H9 (cell line): Measurements from ENCODE around the gene PLXND1. TPM values are rescaled to one million over a fixed set of nuclear protein-coding genes. Genes with fewer than 3 reads are reported as not detected.

ENCODE experiments used
- DNase-seq: peaks from one replicate; pipeline ENCODE4 v3.0.0-alpha.2; 2017
- H2AFZ ChIP-seq: one replicate; pipeline ENCODE4 v1.6.1; 2013; ENCODE audit warnings: mild to moderate bottlenecking, low read length, control low read depth, moderate library complexity
- H2AK5ac ChIP-seq: 2 replicates; pipeline ENCODE4 v1.6.1; 2013; ENCODE audit warnings: low read length, control low read depth, mixed read lengths; ENCODE audit not compliant: insufficient read length
- H2BK120ac ChIP-seq: one replicate; pipeline ENCODE4 v1.6.1; 2013; ENCODE audit warnings: low read depth, mild to moderate bottlenecking, low read length, control low read depth, inconsistent platforms; ENCODE audit not compliant: poor library complexity, severe bottlenecking
- H2BK12ac ChIP-seq: 2 replicates; pipeline ENCODE4 v1.6.1; 2013; ENCODE audit warnings: low read length, control low read depth, mixed read lengths, low read depth; ENCODE audit not compliant: insufficient read length
- H2BK15ac ChIP-seq: 2 replicates; pipeline ENCODE4 v1.6.1; 2013; ENCODE audit warnings: low read depth, low read length, control low read depth
- H2BK20ac ChIP-seq: one replicate; pipeline ENCODE4 v1.6.1; 2013; ENCODE audit warnings: low read depth, mild to moderate bottlenecking, low read length, control low read depth, inconsistent platforms; ENCODE audit not compliant: poor library complexity, severe bottlenecking
- H2BK5ac ChIP-seq: 2 replicates; pipeline ENCODE4 v1.6.1; 2013; ENCODE audit warnings: low read length, control low read depth, mixed read lengths; ENCODE audit not compliant: insufficient read length
- H3K14ac ChIP-seq: 2 replicates; pipeline ENCODE4 v1.6.1; 2013; ENCODE audit warnings: low read length, control low read depth; ENCODE audit not compliant: insufficient read depth
- H3K18ac ChIP-seq: 2 replicates; pipeline ENCODE4 v1.6.1; 2013; ENCODE audit warnings: low read depth, mild to moderate bottlenecking, mixed read lengths, low read length, control low read depth; ENCODE audit not compliant: insufficient read length
- H3K23ac ChIP-seq: 2 replicates; pipeline ENCODE4 v1.6.1; 2013; ENCODE audit warnings: low read length, control low read depth, mixed read lengths, low read depth; ENCODE audit not compliant: insufficient read length
- H3K23me2 ChIP-seq: 2 replicates; pipeline ENCODE4 v1.6.1; 2013; ENCODE audit warnings: low read depth, mild to moderate bottlenecking, mixed read lengths, low read length, control low read depth; ENCODE audit not compliant: insufficient read length, poor library complexity, severe bottlenecking
- H3K27ac ChIP-seq: 2 replicates; pipeline ENCODE4 v1.5.1; 2013; ENCODE audit warnings: low read length, control low read depth, mixed read lengths, low read depth; ENCODE audit not compliant: insufficient read length
- H3K27me3 ChIP-seq: 2 replicates; pipeline ENCODE4 v1.6.1; 2013; ENCODE audit warnings: low read length, control low read depth, inconsistent platforms; ENCODE audit not compliant: insufficient read depth
- H3K4ac ChIP-seq: 2 replicates; pipeline ENCODE4 v1.6.1; 2013; ENCODE audit warnings: low read depth, mild to moderate bottlenecking, control low read depth, inconsistent platforms, low read length, moderate library complexity
- H3K4me1 ChIP-seq: 2 replicates; pipeline ENCODE4 v1.6.1; 2013; ENCODE audit warnings: low read length, control low read depth, inconsistent platforms; ENCODE audit not compliant: insufficient read depth
- H3K4me2 ChIP-seq: 2 replicates; pipeline ENCODE4 v1.6.1; 2013; ENCODE audit warnings: low read length, control low read depth, mixed read lengths; ENCODE audit not compliant: insufficient read length, insufficient read depth
- H3K56ac ChIP-seq: 2 replicates; pipeline ENCODE4 v1.6.1; 2013; ENCODE audit warnings: low read depth, mild to moderate bottlenecking, mixed read lengths, low read length, control low read depth; ENCODE audit not compliant: insufficient read length
- H3K79me1 ChIP-seq: 2 replicates; pipeline ENCODE4 v1.6.1; 2013; ENCODE audit warnings: low read depth, mild to moderate bottlenecking, moderate library complexity, low read length, control low read depth, inconsistent platforms; ENCODE audit not compliant: insufficient read depth, poor library complexity, severe bottlenecking
- H3K79me2 ChIP-seq: 2 replicates; pipeline ENCODE4 v1.6.1; 2013; ENCODE audit warnings: low read length, control low read depth, inconsistent platforms; ENCODE audit not compliant: insufficient read depth
- H3K9ac ChIP-seq: 2 replicates; pipeline ENCODE4 v1.6.1; 2013; ENCODE audit warnings: low read length, control low read depth, mixed read lengths; ENCODE audit not compliant: insufficient read length; ENCODE audit errors: extremely low read depth
- H3K9me3 ChIP-seq: one replicate; pipeline ENCODE4 v1.6.1; 2013; ENCODE audit warnings: low read depth, low read length, inconsistent platforms; ENCODE audit not compliant: control insufficient read depth
- H3T11ph ChIP-seq: one replicate; pipeline ENCODE4 v1.6.1; 2013; ENCODE audit warnings: mild to moderate bottlenecking, low read length, control low read depth, inconsistent platforms
- H4K20me1 ChIP-seq: one replicate; pipeline ENCODE4 v1.6.1; 2013; ENCODE audit not compliant: control insufficient read depth, insufficient read length, insufficient read depth
- H4K5ac ChIP-seq: 2 replicates; pipeline ENCODE4 v1.6.1; 2013; ENCODE audit warnings: low read depth, mild to moderate bottlenecking, mixed read lengths, low read length, control low read depth; ENCODE audit not compliant: insufficient read length
- H4K8ac ChIP-seq: replicated peaks from 2 replicates; pipeline ENCODE4 v1.6.1; 2013; ENCODE audit warnings: low read length, control low read depth, mixed read lengths, low read depth; ENCODE audit not compliant: insufficient read length
- H4K91ac ChIP-seq: 2 replicates; pipeline ENCODE4 v1.6.1; 2013; ENCODE audit warnings: low read depth, mild to moderate bottlenecking, moderate library complexity, mixed read lengths, low read length, control low read depth; ENCODE audit not compliant: insufficient read length
- H3K27ac Mint-ChIP-seq, 3 experiments: 2 replicates in 2 of 3; 3 replicates in 1 of 3; pipeline ENCODE4 v1.8.0; 2020 to 2021; ENCODE audit warnings: mixed read lengths in 3 of 3, mild to moderate bottlenecking in 1 of 3, moderate library complexity in 1 of 3
- H3K27me3 Mint-ChIP-seq: 2 replicates; pipeline ENCODE4 v1.8.0; 2021; ENCODE audit warnings: low read depth, mild to moderate bottlenecking, moderate library complexity, mixed read lengths
- H3K36me3 Mint-ChIP-seq, 3 experiments: 2 replicates in 2 of 3; 3 replicates in 1 of 3; pipeline ENCODE4 v1.8.0; 2020 to 2021; ENCODE audit warnings: low read depth in 3 of 3, mixed read lengths in 3 of 3; ENCODE audit not compliant: insufficient read depth in 1 of 3
- H3K4me1 Mint-ChIP-seq, 2 experiments: 2 replicates each; pipeline ENCODE4 v1.8.0; 2020; ENCODE audit warnings: mixed read lengths in 2 of 2
- H3K4me3 Mint-ChIP-seq, 2 experiments: 2 replicates in 1 of 2; 3 replicates in 1 of 2; pipeline ENCODE4 v1.8.0; 2020 to 2021; ENCODE audit warnings: mild to moderate bottlenecking in 2 of 2, mixed read lengths in 2 of 2, moderate library complexity in 1 of 2
- H3K9me3 Mint-ChIP-seq, 2 experiments: 2 replicates in 1 of 2; 3 replicates in 1 of 2; pipeline ENCODE4 v1.8.0; 2020; ENCODE audit warnings: mild to moderate bottlenecking in 2 of 2, mixed read lengths in 2 of 2, moderate library complexity in 1 of 2
- WGBS: extraction: QIAGEN DNeasy Blood & Tissue Kit; methylation state at CpG from one replicate; pipeline ENCODE4 v1.1.7; 2013; ENCODE audit warnings: missing lambda C conversion rate, low lambda C conversion rate, mixed read lengths; ENCODE audit not compliant: insufficient read length; ENCODE audit errors: extremely low coverage; 5-methylcytosine and 5-hydroxymethylcytosine counted together
- total RNA-seq: library from RNA; stranded (reverse); gene quantifications from 2 replicates; pipeline ENCODE4 v1.2.1, GENCODE V29; 2021
- TF ChIP-seq, protein P1 (sequence below): fragments of 200-600 bp; sonication (generic); conservative IDR thresholded peaks from 3 replicates; pipeline ENCODE4 v1.8.0; 2021; ENCODE audit warnings: antibody characterized with exemption, mild to moderate bottlenecking

Gene PLXND1
- total RNA-seq, 1 experiment from 2014 or later: 50.9 TPM

DNA sequence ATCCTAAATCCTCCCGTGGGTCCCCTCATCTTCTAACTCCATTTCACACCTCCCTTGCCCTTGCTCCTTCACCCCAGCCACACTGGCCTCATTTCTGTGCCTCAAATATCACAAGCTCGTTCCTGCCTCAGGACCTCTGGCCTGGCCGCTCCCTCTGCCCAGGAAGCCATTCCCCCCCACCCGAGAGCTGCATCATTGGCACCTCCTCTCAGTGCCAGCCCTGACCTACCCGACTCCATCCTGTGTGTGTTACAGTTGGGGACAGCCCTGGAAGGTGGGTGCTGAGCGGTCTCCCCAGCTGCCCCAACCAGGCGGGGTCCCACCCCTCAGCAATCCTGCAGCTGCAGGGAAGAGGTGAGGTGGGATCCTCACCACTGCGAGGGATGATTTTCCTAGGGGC lies 14.5 kb downstream of the PLXND1 start:
- WGBS: no CpG with 5 or more reads among the region's 8 CpGs
- Histone ChIP-seq H2AK5ac (no peak overlapping the region), H2BK20ac (no peak overlapping the region), H3K23me2 (no peaks in the 10 kb centered on the region), H3T11ph (no peak overlapping the region), H2AFZ (no peak overlapping the region), H3K23ac (no peak overlapping the region), H2BK15ac (no peak overlapping the region), H4K20me1 (no peaks in the 10 kb centered on the region), H3K79me1 (no peaks in the 10 kb centered on the region), H3K18ac (no peak overlapping the region), H3K14ac (no peak overlapping the region; the same call in 1 of the 2 replicates), H3K4me1 (peaks cover 12% of the 10 kb centered on the region; the same call in 1 of the 2 replicates), H3K27ac (no peak overlapping the region), H2BK12ac (no peak overlapping the region), H3K79me2 (no peaks in the 10 kb centered on the region), H2BK5ac (no peak overlapping the region), H3K56ac (no peak overlapping the region), H3K4me2 (peak overlapping the region; percentile 28), H4K91ac (no peak overlapping the region), H2BK120ac (no peak overlapping the region), H3K27me3 (no peaks in the 10 kb centered on the region), H4K8ac (no peak overlapping the region), H3K4ac (no peak overlapping the region), H3K9me3 (no peaks in the 10 kb centered on the region), H3K9ac (no peak overlapping the region), H4K5ac (no peak overlapping the region)
- Mint-ChIP-seq H3K4me1 (peaks cover 44 to 58% of the 10 kb centered on the region in 2 experiments), H3K4me3 (peak overlapping the region; percentile 8 to 59), H3K27me3 (no peaks in the 10 kb centered on the region), H3K27ac (peak overlapping the region in 2 of 3 experiments; percentile 5 to 21; a peak in 3 of 7 replicates), H3K36me3 (no peaks in the 10 kb centered on the region; a peak in 1 of 7 replicates), H3K9me3 (no peaks in the 10 kb centered on the region; a peak in 1 of 5 replicates)
- TF ChIP-seq, protein P1, sequence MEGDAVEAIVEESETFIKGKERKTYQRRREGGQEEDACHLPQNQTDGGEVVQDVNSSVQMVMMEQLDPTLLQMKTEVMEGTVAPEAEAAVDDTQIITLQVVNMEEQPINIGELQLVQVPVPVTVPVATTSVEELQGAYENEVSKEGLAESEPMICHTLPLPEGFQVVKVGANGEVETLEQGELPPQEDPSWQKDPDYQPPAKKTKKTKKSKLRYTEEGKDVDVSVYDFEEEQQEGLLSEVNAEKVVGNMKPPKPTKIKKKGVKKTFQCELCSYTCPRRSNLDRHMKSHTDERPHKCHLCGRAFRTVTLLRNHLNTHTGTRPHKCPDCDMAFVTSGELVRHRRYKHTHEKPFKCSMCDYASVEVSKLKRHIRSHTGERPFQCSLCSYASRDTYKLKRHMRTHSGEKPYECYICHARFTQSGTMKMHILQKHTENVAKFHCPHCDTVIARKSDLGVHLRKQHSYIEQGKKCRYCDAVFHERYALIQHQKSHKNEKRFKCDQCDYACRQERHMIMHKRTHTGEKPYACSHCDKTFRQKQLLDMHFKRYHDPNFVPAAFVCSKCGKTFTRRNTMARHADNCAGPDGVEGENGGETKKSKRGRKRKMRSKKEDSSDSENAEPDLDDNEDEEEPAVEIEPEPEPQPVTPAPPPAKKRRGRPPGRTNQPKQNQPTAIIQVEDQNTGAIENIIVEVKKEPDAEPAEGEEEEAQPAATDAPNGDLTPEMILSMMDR: no peak
- DNase-seq: no peak
